H1 (cell line): ENCODE measurements around the gene ELAVL1. TPM values are rescaled to one million over a fixed set of nuclear protein-coding genes. Genes with fewer than 3 reads are reported as not detected.

Experiments used
- CTCF ChIA-PET: fragments of 300-600 bp; sonication (Branson Sonifier 250); formaldehyde crosslinking; loops from one replicate; lab custom pipeline; 2021; ENCODE audit not compliant: partially characterized antibody; lab: Charles Lee
- POLR2A ChIA-PET: fragments of 300-600 bp; sonication (Branson Sonifier 250); formaldehyde crosslinking; loops from one replicate; lab custom pipeline; 2021; ENCODE audit warnings: inconsistent platforms; ENCODE audit not compliant: partially characterized antibody; lab: Charles Lee
- DNase-seq, 2 experiments: peaks; one replicate each; pipeline versions ENCODE4 v3.0.0 to v3.0.0-alpha.2; 2010 to 2022; ENCODE audit warnings: low spot score in 2 of 2, low read depth in 1 of 2, mixed read lengths in 1 of 2
- FAIRE-seq: peaks from 2 replicates; lab custom pipeline; 2011; peaks lifted over from hg19 to GRCh38; lab: Jason Lieb, UNC
- H2AFZ ChIP-seq: 2 replicates; pipeline ENCODE4 v1.8.1; 2012; ENCODE audit warnings: low read length, inconsistent platforms
- H2AK5ac ChIP-seq: 2 replicates; pipeline ENCODE4 v1.6.1; 2013; ENCODE audit warnings: low read depth, low read length
- H2BK120ac ChIP-seq: replicated peaks from 2 replicates; pipeline ENCODE3; 2013; ENCODE audit warnings: low read depth, low read length, inconsistent platforms
- H2BK12ac ChIP-seq: 2 replicates; pipeline ENCODE4 v1.6.1; 2013; ENCODE audit warnings: low read depth, low read length
- H2BK15ac ChIP-seq: 2 replicates; pipeline ENCODE4 v1.6.1; 2013; ENCODE audit warnings: low read length
- H2BK20ac ChIP-seq: 2 replicates; pipeline ENCODE4 v1.6.1; 2013; ENCODE audit warnings: low read length
- H2BK5ac ChIP-seq: 2 replicates; pipeline ENCODE4 v1.6.1; 2013; ENCODE audit warnings: low read depth, low read length
- H3K14ac ChIP-seq: 2 replicates; pipeline ENCODE4 v1.6.1; 2013; ENCODE audit warnings: inconsistent platforms; ENCODE audit not compliant: insufficient read length
- H3K18ac ChIP-seq: 2 replicates; pipeline ENCODE4 v1.6.1; 2013; ENCODE audit warnings: low read length; ENCODE audit errors: extremely low read depth
- H3K23ac ChIP-seq: 2 replicates; pipeline ENCODE4 v1.6.1; 2013; ENCODE audit warnings: inconsistent platforms; ENCODE audit not compliant: insufficient read length
- H3K23me2 ChIP-seq: 2 replicates; pipeline ENCODE4 v1.6.1; 2013; ENCODE audit warnings: low read depth, low read length
- H3K27ac ChIP-seq: 2 replicates; pipeline ENCODE4 v1.6.1; 2011; ENCODE audit warnings: low read depth, low read length, inconsistent platforms
- H3K27me3 ChIP-seq, 4 experiments: replicated peaks in 1 of 4; 1 replicate in 1 of 4; 2 replicates in 3 of 4; pipeline versions ENCODE4 v1.6.1 to v1.8.1; 2011 to 2013; ENCODE audit warnings: low read length in 3 of 4, mild to moderate bottlenecking in 3 of 4, inconsistent platforms in 2 of 4, mixed read lengths in 2 of 4, moderate library complexity in 1 of 4; ENCODE audit not compliant: control insufficient read depth in 3 of 4, insufficient read depth in 3 of 4; ENCODE audit errors: extremely low read depth in 1 of 4
- H3K36me3 ChIP-seq, 4 experiments: 2 replicates each; pipeline versions ENCODE4 v1.6.1 to v1.8.1; 2011 to 2013; ENCODE audit warnings: mild to moderate bottlenecking in 4 of 4, low read length in 3 of 4, moderate library complexity in 2 of 4, control low read depth in 1 of 4, inconsistent platforms in 1 of 4; ENCODE audit not compliant: insufficient read depth in 4 of 4, control insufficient read depth in 2 of 4
- H3K4ac ChIP-seq: replicated peaks from 2 replicates; pipeline ENCODE3; 2013; ENCODE audit warnings: low read length, low read depth, mixed read lengths, inconsistent platforms; ENCODE audit not compliant: insufficient read length
- H3K4me1 ChIP-seq, 4 experiments: replicated peaks in 1 of 4; 1 replicate in 1 of 4; 2 replicates in 3 of 4; pipeline versions ENCODE4 v1.6.1 to v1.8.1; 2011 to 2013; ENCODE audit warnings: low read length in 3 of 4, inconsistent platforms in 2 of 4, mixed read lengths in 1 of 4; ENCODE audit not compliant: insufficient read depth in 4 of 4, control insufficient read depth in 3 of 4
- H3K4me2 ChIP-seq, 2 experiments: 2 replicates each; pipeline versions ENCODE4 v1.6.1 to v1.8.1; 2011 to 2013; ENCODE audit warnings: low read depth in 2 of 2, low read length in 2 of 2, control low read depth in 1 of 2, inconsistent platforms in 1 of 2, mild to moderate bottlenecking in 1 of 2; ENCODE audit not compliant: insufficient read depth in 1 of 2
- H3K4me3 ChIP-seq, 4 experiments: fragments of 200-600, 300-600 bp in 1 of 4; sonication (generic), shearing (Covaris generic), sonication (Bioruptor Twin) in 1 of 4; 2 replicates each; pipeline versions ENCODE4 v1.5.1 to v1.8.1; 2011 to 2016; ENCODE audit warnings: low read length in 4 of 4, low read depth in 3 of 4, control low read depth in 2 of 4, inconsistent platforms in 2 of 4, mild to moderate bottlenecking in 2 of 4, mixed read lengths in 1 of 4, moderate library complexity in 1 of 4; ENCODE audit not compliant: insufficient read depth in 2 of 4; ENCODE audit errors: extremely low read depth in 1 of 4
- H3K56ac ChIP-seq: replicated peaks from 2 replicates; pipeline ENCODE3; 2013; ENCODE audit warnings: low read depth, mild to moderate bottlenecking, mixed read lengths, low read length, inconsistent platforms; ENCODE audit not compliant: insufficient read length
- H3K79me1 ChIP-seq: 2 replicates; pipeline ENCODE4 v1.6.1; 2013; ENCODE audit warnings: low read depth, low read length, control low read depth
- H3K79me2 ChIP-seq, 2 experiments: 2 replicates each; pipeline versions ENCODE4 v1.6.1 to v1.8.1; 2012 to 2013; ENCODE audit warnings: low read length in 2 of 2, mild to moderate bottlenecking in 2 of 2, inconsistent platforms in 1 of 2; ENCODE audit not compliant: insufficient read depth in 2 of 2, control insufficient read depth in 1 of 2
- H3K9ac ChIP-seq, 4 experiments: replicated peaks in 1 of 4; 1 replicate in 1 of 4; 2 replicates in 3 of 4; pipeline versions ENCODE4 v1.6.1 to v1.8.1; 2011 to 2013; ENCODE audit warnings: low read depth in 3 of 4, low read length in 3 of 4, control low read depth in 2 of 4, mild to moderate bottlenecking in 2 of 4, moderate library complexity in 2 of 4, inconsistent platforms in 1 of 4; ENCODE audit errors: extremely low read depth in 1 of 4
- H3K9me3 ChIP-seq, 2 experiments: 2 replicates each; pipeline versions ENCODE4 v1.6.1 to v1.8.1; 2012 to 2013; ENCODE audit warnings: mild to moderate bottlenecking in 2 of 2, moderate library complexity in 2 of 2, control low read depth in 1 of 2, inconsistent platforms in 1 of 2, low read depth in 1 of 2, low read length in 1 of 2, mixed read lengths in 1 of 2; ENCODE audit not compliant: insufficient read depth in 2 of 2
- H4K20me1 ChIP-seq, 2 experiments: replicated peaks in 1 of 2; 2 replicates each; pipeline versions ENCODE3 to v1.8.1; 2011 to 2013; ENCODE audit warnings: inconsistent platforms in 2 of 2, low read length in 2 of 2, mild to moderate bottlenecking in 1 of 2; ENCODE audit not compliant: insufficient read depth in 2 of 2, control insufficient read depth in 1 of 2
- H4K5ac ChIP-seq: 2 replicates; pipeline ENCODE4 v1.6.1; 2013; ENCODE audit warnings: low read length, low read depth, mixed read lengths, inconsistent platforms; ENCODE audit not compliant: insufficient read length
- H4K8ac ChIP-seq: 2 replicates; pipeline ENCODE4 v1.8.0; 2013; ENCODE audit warnings: mild to moderate bottlenecking, moderate library complexity, low read length, inconsistent platforms; ENCODE audit not compliant: insufficient read depth; ENCODE audit errors: extremely low read depth
- H4K91ac ChIP-seq: replicated peaks from 2 replicates; pipeline ENCODE3; 2013; ENCODE audit warnings: low read length, mixed read lengths, inconsistent platforms; ENCODE audit not compliant: insufficient read length
- BRCA1 ChIP-seq: IDR thresholded peaks from 2 replicates; pipeline ENCODE4 v1.6.1; 2012; ENCODE audit warnings: low read depth, low read length, improper control_type of control experiment
- GTF2F1 ChIP-seq: IDR thresholded peaks from 2 replicates; pipeline ENCODE4 v1.6.1; 2012; ENCODE audit warnings: low read depth, low read length, improper control_type of control experiment, borderline replicate concordance
- JUND ChIP-seq: IDR thresholded peaks from 2 replicates; pipeline ENCODE4 v1.6.1; 2011; ENCODE audit warnings: mild to moderate bottlenecking, improper control_type of control experiment, low read length
- SIN3A ChIP-seq, 2 experiments: IDR thresholded peaks in 1 of 2; conservative IDR thresholded peaks in 1 of 2; 2 replicates each; pipeline ENCODE4 v1.6.1; 2011 to 2012; ENCODE audit warnings: low read length in 2 of 2, improper control_type of control experiment in 1 of 2, low read depth in 1 of 2, mild to moderate bottlenecking in 1 of 2
- TAF1 ChIP-seq: IDR thresholded peaks from 2 replicates; pipeline ENCODE4 v1.6.1; 2011; ENCODE audit warnings: mild to moderate bottlenecking, low read depth, low read length
- TBP ChIP-seq: IDR thresholded peaks from 2 replicates; pipeline ENCODE4 v1.6.1; 2011; ENCODE audit warnings: low read depth, low read length, improper control_type of control experiment
- ZNF274 ChIP-seq: IDR thresholded peaks from 2 replicates; pipeline ENCODE4 v1.7.0; 2012; ENCODE audit warnings: low read length, borderline replicate concordance; ENCODE audit errors: extremely low read depth
- WGBS, 2 experiments: shearing (Covaris generic) in 1 of 2; methylation state at CpG; one replicate each; pipeline versions ENCODE4 v1.1.6 to v1.1.7; 2013 to 2015; ENCODE audit warnings: low lambda C conversion rate in 2 of 2, mixed read lengths in 2 of 2, inconsistent platforms in 1 of 2, low coverage in 1 of 2, missing lambda C conversion rate in 1 of 2; ENCODE audit not compliant: insufficient replicate concordance in 2 of 2, insufficient coverage in 1 of 2, insufficient read length in 1 of 2; ENCODE audit errors: extremely low coverage in 1 of 2, missing lambda C conversion rate in 1 of 2; 5-methylcytosine and 5-hydroxymethylcytosine counted together
- polyA plus RNA-seq, 7 experiments: library from polyadenylated mRNA; depleted of rRNA in 3 of 7; stranded (reverse) in 5 of 7; unstranded in 2 of 7; fragments of >200 nt in 5 of 7; fragments of 200-250 nt in 2 of 7; gene quantifications; 1 replicate in 5 of 7; 2 replicates in 1 of 7; 4 replicates in 1 of 7; pipeline versions ENCODE4 v1.2.1 to v1.2.3, GENCODE V29; 2011 to 2013; ENCODE audit warnings: missing spikeins in 2 of 7, mixed read lengths in 2 of 7
- total RNA-seq: library from RNA; stranded (reverse); fragmentation: NEBNext Ultra II Directional; extraction: Animal tissue kit (Norgen Biotek cat#: 25700); gene quantifications from 2 replicates; pipeline ENCODE4 v1.2.1, GENCODE V29; 2021

Gene ELAVL1
- total and polyA plus RNA-seq, 2 of the 8 experiments (the other 6 are each of a cell fraction or from before 2014, with no cell fraction given), result 56.7 to 163 TPM

- Histone ChIP-seq H3K79me1 (peaks cover 3% of the 10 kb centered on the region), H4K8ac (no peak overlapping the region; the same call in none of the 2 replicates), H3K4me2 (no peak overlapping the region), H2BK5ac (peak overlapping the region; percentile 75; the same call in 1 of the 2 replicates), H2BK15ac (no peak overlapping the region), H2BK120ac (no peak overlapping the region), H2AFZ (no peak overlapping the region), H3K14ac (no peak overlapping the region), H3K27me3 (no peaks in the 10 kb centered on the region), H4K5ac (no peak overlapping the region), H3K9me3 (no peaks in the 10 kb centered on the region), H3K56ac (no peak overlapping the region), H3K4ac (no peak overlapping the region), H3K23me2 (no peaks in the 10 kb centered on the region), H4K20me1 (peaks cover 6 to 41% of the 10 kb centered on the region in 2 experiments), H3K79me2 (peaks cover 0 to 3% of the 10 kb centered on the region in 2 experiments; a peak in 1 of 4 replicates), H3K18ac (no peak overlapping the region), H2AK5ac (no peak overlapping the region), H3K4me3 (no peak overlapping the region), H2BK20ac (no peak overlapping the region), H4K91ac (no peak overlapping the region), H2BK12ac (no peak overlapping the region), H3K9ac (no peak overlapping the region), H3K4me1 (peaks cover 0 to 10% (median 9%) of the 10 kb centered on the region in 4 experiments; a peak in 6 of 7 replicates), H3K27ac (no peak overlapping the region; the same call in 1 of the 2 replicates), H3K36me3 (peaks cover 18 to 40% (median 37%) of the 10 kb centered on the region in 4 experiments; a peak in 7 of 8 replicates), H3K23ac (no peak overlapping the region)
- DNase-seq (no peak), FAIRE-seq (no peak)
- no peak for TF ChIP-seq GTF2F1
- TF ChIP-seq SIN3A (conservative IDR thresholded peaks at IDR 0.05 in 1 of 2, IDR thresholded peaks at IDR 0.05 in 1 of 2; ENCODE audit: low read depth in 1 of 2, low read length in 2 of 2), result no peak
- no peak for TF ChIP-seq ZNF274
- TF ChIP-seq TAF1, result no peak
- no peak for TF ChIP-seq JUND
- no peak for TF ChIP-seq BRCA1
- no peak for TF ChIP-seq TBP
- ChIA-PET POLR2A (interaction anchor here (0.8 to 6.2 kb wide), 7 partner anchors 10 to 113 kb away, joined by 3 to 55 read pairs (median 3); partner anchors contain the start of gene TIMM44), CTCF (interaction anchor here (0.6 to 4.9 kb wide), 27 partner anchors 11 to 1511 kb away, joined by 3 to 36 read pairs (median 5); partner anchors contain the start of genes SNAPC2 and TIMM44)
- 93% methylated on average over 32 of the region's 35 CpGs; no CpG with 5 or more reads in 1 of the 2 experiments for WGBS, 2 experiments
These were observed 33.6 kb downstream of the ELAVL1 start for GRCh38 chr19:7971553-7972520.
